Neural progenitor cell (in vitro differentiated cells): ENCODE measurements around the gene PLCG2.

Experiments used
- EZH2 ChIP-seq: fragments of 200-600 bp; sonication (generic); IDR thresholded peaks from 2 replicates; pipeline ENCODE4 v1.6.1; 2017; ENCODE audit warnings: antibody characterized with exemption, mild to moderate bottlenecking, moderate library complexity
- EZH2phosphoT487 ChIP-seq: fragments of 200-600 bp; sonication (generic); IDR thresholded peaks from 2 replicates; pipeline ENCODE4 v1.6.1; 2017; ENCODE audit warnings: antibody characterized with exemption
- TF ChIP-seq, protein P1 (sequence below): fragments of 200-600 bp; sonication (generic); IDR thresholded peaks from 2 replicates; pipeline ENCODE4 v1.5.1; 2017; ENCODE audit warnings: antibody characterized with exemption, mild to moderate bottlenecking

GRCh38 chr16:81785138-81785924 is 6.2 kb downstream of the PLCG2 start:
- TF ChIP-seq, protein P1, sequence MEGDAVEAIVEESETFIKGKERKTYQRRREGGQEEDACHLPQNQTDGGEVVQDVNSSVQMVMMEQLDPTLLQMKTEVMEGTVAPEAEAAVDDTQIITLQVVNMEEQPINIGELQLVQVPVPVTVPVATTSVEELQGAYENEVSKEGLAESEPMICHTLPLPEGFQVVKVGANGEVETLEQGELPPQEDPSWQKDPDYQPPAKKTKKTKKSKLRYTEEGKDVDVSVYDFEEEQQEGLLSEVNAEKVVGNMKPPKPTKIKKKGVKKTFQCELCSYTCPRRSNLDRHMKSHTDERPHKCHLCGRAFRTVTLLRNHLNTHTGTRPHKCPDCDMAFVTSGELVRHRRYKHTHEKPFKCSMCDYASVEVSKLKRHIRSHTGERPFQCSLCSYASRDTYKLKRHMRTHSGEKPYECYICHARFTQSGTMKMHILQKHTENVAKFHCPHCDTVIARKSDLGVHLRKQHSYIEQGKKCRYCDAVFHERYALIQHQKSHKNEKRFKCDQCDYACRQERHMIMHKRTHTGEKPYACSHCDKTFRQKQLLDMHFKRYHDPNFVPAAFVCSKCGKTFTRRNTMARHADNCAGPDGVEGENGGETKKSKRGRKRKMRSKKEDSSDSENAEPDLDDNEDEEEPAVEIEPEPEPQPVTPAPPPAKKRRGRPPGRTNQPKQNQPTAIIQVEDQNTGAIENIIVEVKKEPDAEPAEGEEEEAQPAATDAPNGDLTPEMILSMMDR = no peak
- no peak for TF ChIP-seq EZH2
- TF ChIP-seq EZH2phosphoT487 = no peak
